Stimulated activated naive CD4-positive, alpha-beta T cell treated with Interleukin-2 at 50 U/mL for 16 hours (primary cell): Measurements from ENCODE around the gene FAM222B.
"Not testable (repeated sequence)": the region's sequence is repeated elsewhere in the genome, so short reads cannot be mapped to it uniquely, and the experiment has no call there.

ENCODE experiments used
- DNase-seq: peaks from one replicate; lab custom pipeline; 2025; lab: John Stamatoyannopoulos, UW

The FAM222B gene

GRCh38 chr17:28745786-28746411, 96.7 kb downstream of the FAM222B start:
- no peak for DNase-seq

GRCh38 chr17:28744972-28745785, 97.4 kb downstream of the FAM222B start:
- no peak for DNase-seq

GRCh38 chr17:28744104-28744971, 98.3 kb downstream of the FAM222B start:
- DNase-seq = peak; percentile 49

GRCh38 chr17:28743243-28744103, 99.1 kb downstream of the FAM222B start, which contains the start of gene TRAF4:
Gene TRAF4, plus strand, starts transcription at chr17:28744011. Its CDS starts 102 bp downstream, at chr17:28744113.
- peak; percentile 73 for DNase-seq

GRCh38 chr17:28741358-28742349, 100.9 kb downstream of the FAM222B start:
- DNase-seq = no peak

GRCh38 chr17:28740406-28741357, 101.9 kb downstream of the FAM222B start:
- no peak for DNase-seq

GRCh38 chr17:28738680-28739384, 103.8 kb downstream of the FAM222B start:
- DNase-seq = peak; percentile 67

GRCh38 chr17:28737770-28738679, 104.6 kb downstream of the FAM222B start:
- DNase-seq = no peak

- no peak for DNase-seq
Measured at GRCh38 chr17:28737316-28737715, 105.3 kb downstream of the FAM222B start.

- DNase-seq = not testable (repeated sequence)
Measured at GRCh38 chr17:28735913-28736769, 106.4 kb downstream of the FAM222B start.

GRCh38 chr17:28735242-28735722, 107.3 kb downstream of the FAM222B start:
- no peak for DNase-seq

- no peak for DNase-seq
Measured at GRCh38 chr17:28734712-28735241, 107.8 kb downstream of the FAM222B start.

GRCh38 chr17:28733346-28733745, 109.2 kb downstream of the FAM222B start:
- DNase-seq = no peak

GRCh38 chr17:28729950-28730330, 112.7 kb downstream of the FAM222B start:
- DNase-seq = no peak

GRCh38 chr17:28728364-28729200, 114.0 kb downstream of the FAM222B start, which contains the start of gene NEK8:
Gene NEK8, plus strand, starts transcription at chr17:28728788. Its CDS starts 26 bp downstream, at chr17:28728814.
- DNase-seq = peak; percentile 95
